ENCODE results near the gene CD2. TPM values are rescaled to one million over a fixed set of nuclear protein-coding genes. Genes with fewer than 3 reads are reported as not detected.

CD2 gene
- total and polyA plus RNA-seq, 2 experiments from 2014 or later: not detected

DNA sequence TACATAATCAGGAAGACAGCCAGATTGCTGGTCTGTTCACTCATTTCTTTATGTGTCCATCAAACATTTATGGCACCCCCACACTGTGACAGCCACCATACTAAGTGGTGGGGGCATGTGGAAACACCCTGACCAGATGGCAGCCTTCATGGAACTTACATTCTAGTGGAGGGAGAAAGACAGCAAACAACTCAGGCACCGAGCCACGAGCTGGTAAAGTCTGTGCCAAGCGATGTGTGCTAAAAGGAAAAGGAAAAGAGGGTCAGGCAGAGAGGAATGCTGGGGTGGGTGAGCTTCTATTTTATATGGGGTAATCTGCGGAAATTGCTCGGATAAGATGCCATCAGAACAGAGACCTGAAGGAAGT is 33.2 kb upstream of the CD2 start:
- DNase-seq: no peak
- Histone ChIP-seq H3K9me3 (ENCODE audit: low read depth) (no peaks in the 10 kb centered on the region), H3K4me2 (ENCODE audit: unreplicated experiment) (no peak overlapping the region), H3K9ac (no peak overlapping the region), H3K79me2 (ENCODE audit: insufficient read depth) (no peaks in the 10 kb centered on the region), H3K4me1 (ENCODE audit: insufficient read depth) (no peaks in the 10 kb centered on the region), H4K20me1 (ENCODE audit: insufficient read depth) (no peaks in the 10 kb centered on the region), H3F3A (ENCODE audit: insufficient read depth) (no peaks in the 10 kb centered on the region), H3K9me2 (ENCODE audit: insufficient read depth) (no peaks in the 10 kb centered on the region), H3K27ac (no peak overlapping the region), H3K4me3 (no peak overlapping the region), H3K27me3 (replicated peaks; ENCODE audit: insufficient read depth) (peaks cover 4% of the 10 kb centered on the region), H3K36me3 (ENCODE audit: low read depth) (no peaks in the 10 kb centered on the region), H2AFZ (no peak overlapping the region)
- in situ Hi-C loops (cut with MboI): no loop called here
- TF ChIP-seq EZH2 (IDR thresholded peaks at IDR 0.05; ENCODE audit: insufficient read depth, poor library complexity, severe bottlenecking): no peak
- TF ChIP-seq EZH2phosphoT487 (IDR thresholded peaks at IDR 0.05; ENCODE audit: insufficient read depth, low read depth): no peak
- 72 to 75% methylated on average over 5 of the region's 5 CpGs for WGBS, 2 experiments (ENCODE audit: low coverage in 1 of 2, low lambda C conversion rate in 2 of 2, missing lambda C conversion rate in 2 of 2)

DNA sequence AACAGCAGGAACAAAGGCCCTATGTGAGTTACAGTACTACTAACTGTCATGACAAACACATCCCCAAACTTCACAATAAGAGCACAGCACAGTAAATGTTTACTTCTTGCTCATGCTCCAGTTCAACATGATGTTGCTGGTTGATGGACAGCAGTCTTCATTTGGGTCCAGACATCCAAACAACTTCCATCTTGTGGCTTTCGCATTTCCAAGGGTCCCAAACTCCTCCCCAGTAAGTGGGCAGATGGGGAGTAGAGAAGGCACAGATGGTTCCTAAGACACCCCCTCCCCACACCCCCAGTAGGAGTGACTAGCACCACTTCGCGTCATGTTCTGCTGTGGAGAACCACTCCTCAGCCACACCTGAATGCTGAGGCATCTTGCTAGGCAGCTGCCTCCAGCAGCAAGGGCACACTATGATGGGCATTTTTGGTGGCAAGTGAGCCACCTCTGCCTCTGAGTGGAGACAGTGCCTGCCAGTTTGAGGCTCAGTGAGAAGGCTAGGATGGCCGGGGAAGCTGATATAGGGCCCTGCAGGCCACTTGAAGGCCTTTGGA is 32.7 kb upstream of the CD2 start:
- H3K36me3 ChIP-seq (ENCODE audit: low read depth): no peaks in the 10 kb centered on the region
- no peaks in the 10 kb centered on the region for H3K9me2 ChIP-seq (ENCODE audit: insufficient read depth)
- H3K4me3 ChIP-seq: no peak overlapping the region
- in situ Hi-C loops (cut with MboI): no loop called here
- TF ChIP-seq EZH2 (IDR thresholded peaks at IDR 0.05; ENCODE audit: insufficient read depth, poor library complexity, severe bottlenecking) (no peak), EZH2phosphoT487 (IDR thresholded peaks at IDR 0.05; ENCODE audit: insufficient read depth, low read depth) (no peak)
- H3K27ac ChIP-seq: no peak overlapping the region
- H4K20me1 ChIP-seq (ENCODE audit: insufficient read depth): no peaks in the 10 kb centered on the region
- H3K9ac ChIP-seq: no peak overlapping the region
- no peaks in the 10 kb centered on the region for H3K4me1 ChIP-seq (ENCODE audit: insufficient read depth)
- no peaks in the 10 kb centered on the region for H3K79me2 ChIP-seq (ENCODE audit: insufficient read depth)
- WGBS, 2 experiments (ENCODE audit: low coverage in 1 of 2, low lambda C conversion rate in 2 of 2, missing lambda C conversion rate in 2 of 2): 77 to 83% methylated on average over 4 of the region's 4 CpGs
- DNase-seq: no peak
- H3K27me3 ChIP-seq (replicated peaks; ENCODE audit: insufficient read depth): peaks cover 9% of the 10 kb centered on the region
- no peak overlapping the region for H3K4me2 ChIP-seq (ENCODE audit: unreplicated experiment)
- no peak overlapping the region for H2AFZ ChIP-seq
- H3F3A ChIP-seq (ENCODE audit: insufficient read depth): no peaks in the 10 kb centered on the region
- no peaks in the 10 kb centered on the region for H3K9me3 ChIP-seq (ENCODE audit: low read depth)

DNA sequence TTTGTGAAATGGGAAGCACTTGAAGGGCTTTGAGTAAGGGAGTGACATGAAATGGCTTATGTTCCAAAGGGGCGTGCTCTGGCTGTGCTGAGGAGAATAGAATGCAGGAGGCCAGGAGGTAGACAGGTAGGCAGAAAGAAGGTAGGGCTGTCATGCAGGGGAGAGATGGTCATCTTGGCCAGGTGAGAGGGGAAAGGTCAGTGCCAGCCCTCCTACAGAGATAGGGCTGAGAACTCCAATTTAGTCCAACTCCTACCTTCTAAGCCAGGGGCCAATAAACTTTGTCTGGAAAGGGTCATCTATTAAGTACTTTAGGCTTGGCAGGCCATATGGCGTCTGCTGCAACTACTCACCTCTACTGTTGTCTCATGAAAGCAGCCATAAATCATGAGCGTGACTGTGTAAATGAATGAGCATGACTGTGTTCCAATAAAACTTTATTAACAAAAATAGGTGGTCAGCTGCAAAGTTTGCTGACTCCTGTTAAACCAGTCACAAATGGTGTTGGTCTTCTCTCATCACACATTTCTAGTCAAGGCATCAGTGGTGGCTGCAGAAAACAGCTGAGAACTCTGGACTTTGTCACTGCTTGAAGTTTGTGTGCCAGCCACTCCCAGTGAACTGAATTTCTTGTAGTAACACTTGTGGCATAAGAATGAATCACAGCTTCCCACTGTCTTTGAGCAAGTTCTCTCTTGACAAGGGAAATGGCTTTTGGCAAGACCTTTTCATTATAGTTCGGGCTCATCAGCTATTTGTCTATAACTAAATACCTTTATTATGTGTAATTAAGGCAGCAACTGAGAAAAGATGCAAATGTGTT is 32.0 kb upstream of the CD2 start:
- in situ Hi-C loops (cut with MboI): no loop called here
- TF ChIP-seq EZH2 (IDR thresholded peaks at IDR 0.05; ENCODE audit: insufficient read depth, poor library complexity, severe bottlenecking) (no peak), EZH2phosphoT487 (IDR thresholded peaks at IDR 0.05; ENCODE audit: insufficient read depth, low read depth) (no peak)
- H3F3A ChIP-seq (ENCODE audit: insufficient read depth): no peaks in the 10 kb centered on the region
- no peak overlapping the region for H3K27ac ChIP-seq
- no peak overlapping the region for H3K9ac ChIP-seq
- H3K4me1 ChIP-seq (ENCODE audit: insufficient read depth): no peaks in the 10 kb centered on the region
- no peak overlapping the region for H3K4me2 ChIP-seq (ENCODE audit: unreplicated experiment)
- 56 to 58% methylated on average over 4 of the region's 4 CpGs for WGBS, 2 experiments (ENCODE audit: low coverage in 1 of 2, low lambda C conversion rate in 2 of 2, missing lambda C conversion rate in 2 of 2)
- peak; percentile 52 for DNase-seq
- H3K36me3 ChIP-seq (ENCODE audit: low read depth): no peaks in the 10 kb centered on the region
- no peaks in the 10 kb centered on the region for H3K79me2 ChIP-seq (ENCODE audit: insufficient read depth)
- H2AFZ ChIP-seq: no peak overlapping the region
- no peaks in the 10 kb centered on the region for H3K9me3 ChIP-seq (ENCODE audit: low read depth)
- H3K4me3 ChIP-seq: no peak overlapping the region
- H3K27me3 ChIP-seq (replicated peaks; ENCODE audit: insufficient read depth): peaks cover 16% of the 10 kb centered on the region
- no peaks in the 10 kb centered on the region for H3K9me2 ChIP-seq (ENCODE audit: insufficient read depth)
- no peaks in the 10 kb centered on the region for H4K20me1 ChIP-seq (ENCODE audit: insufficient read depth)

DNA sequence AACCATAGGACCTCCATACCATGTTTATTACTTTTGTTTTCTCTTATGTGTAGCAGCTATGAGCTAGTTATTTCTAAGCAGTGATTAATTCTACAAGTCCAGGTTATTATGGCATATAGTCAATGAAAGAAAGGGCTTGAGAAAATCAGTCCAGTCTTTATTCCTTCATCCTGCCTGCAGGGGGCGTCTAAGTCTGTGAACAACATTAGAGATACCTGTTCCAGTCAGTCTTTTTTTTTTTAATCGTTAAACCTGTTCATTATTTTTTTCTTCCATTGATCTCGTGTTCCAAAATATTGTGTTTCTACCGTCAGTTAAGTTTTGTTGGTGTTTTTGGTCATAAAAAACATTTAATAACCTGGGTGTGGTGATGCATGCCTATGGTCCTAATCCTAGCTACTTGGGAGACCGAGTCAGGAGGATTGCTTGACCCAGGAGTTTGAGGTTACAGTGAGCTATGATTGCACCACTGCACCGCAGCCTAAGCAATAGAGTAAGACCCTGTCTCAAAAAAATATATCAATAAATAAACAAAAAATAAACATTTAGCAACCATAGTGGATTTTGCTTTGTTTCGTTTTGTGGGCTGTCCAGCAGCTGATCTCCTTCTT is 29.4 kb upstream of the CD2 start:
- no peak overlapping the region for H3K27ac ChIP-seq
- no peaks in the 10 kb centered on the region for H3K9me3 ChIP-seq (ENCODE audit: low read depth)
- H3K36me3 ChIP-seq (ENCODE audit: low read depth): no peaks in the 10 kb centered on the region
- H2AFZ ChIP-seq: no peak overlapping the region
- no peak for TF ChIP-seq EZH2 (IDR thresholded peaks at IDR 0.05; ENCODE audit: insufficient read depth, poor library complexity, severe bottlenecking)
- TF ChIP-seq EZH2phosphoT487 (IDR thresholded peaks at IDR 0.05; ENCODE audit: insufficient read depth, low read depth): no peak
- DNase-seq: peak; percentile 74
- H3K27me3 ChIP-seq (replicated peaks; ENCODE audit: insufficient read depth): peaks cover 40% of the 10 kb centered on the region
- H4K20me1 ChIP-seq (ENCODE audit: insufficient read depth): no peaks in the 10 kb centered on the region
- no peak overlapping the region for H3K9ac ChIP-seq
- 28 to 29% methylated on average over 7 of the region's 7 CpGs for WGBS, 2 experiments (ENCODE audit: low coverage in 1 of 2, low lambda C conversion rate in 2 of 2, missing lambda C conversion rate in 2 of 2)
- in situ Hi-C loops (cut with MboI): no loop called here
- H3K9me2 ChIP-seq (ENCODE audit: insufficient read depth): no peaks in the 10 kb centered on the region
- no peaks in the 10 kb centered on the region for H3K79me2 ChIP-seq (ENCODE audit: insufficient read depth)
- H3K4me3 ChIP-seq: no peak overlapping the region
- no peak overlapping the region for H3K4me2 ChIP-seq (ENCODE audit: unreplicated experiment)
- H3K4me1 ChIP-seq (ENCODE audit: insufficient read depth): no peaks in the 10 kb centered on the region
- H3F3A ChIP-seq (ENCODE audit: insufficient read depth): no peaks in the 10 kb centered on the region

Measured in GM23248 (cell line).